GM12864 (cell line): Measurements from ENCODE around the gene CCDC92.
"Not testable (repeated sequence)": the region's sequence is repeated elsewhere in the genome, so short reads cannot be mapped to it uniquely, and the experiment has no call there.

Experiments
- DNase-seq: peaks from one replicate; pipeline ENCODE4 v3.0.0-alpha.2; 2011; ENCODE audit warnings: low read depth
- H3K4me3 ChIP-seq: 2 replicates; pipeline ENCODE4 v1.5.1; 2011; ENCODE audit warnings: mild to moderate bottlenecking, low read depth, low read length, control low read depth
- CTCF ChIP-seq: IDR thresholded peaks from 2 replicates; pipeline ENCODE4 v1.5.1; 2011; ENCODE audit warnings: low read depth, mild to moderate bottlenecking, moderate library complexity, low read length, control low read depth, inconsistent platforms; ENCODE audit errors: missing control alignments

The CCDC92 gene

GRCh38 chr12:123923038-123923437 is 49.6 kb downstream of the CCDC92 start:
- no peak overlapping the region for H3K4me3 ChIP-seq
- TF ChIP-seq CTCF, result no peak
- no peak for DNase-seq

- no peak for DNase-seq
- no peak for TF ChIP-seq CTCF
- no peak overlapping the region for H3K4me3 ChIP-seq
These were observed 52.7 kb downstream of the CCDC92 start for GRCh38 chr12:123919980-123920360.

- no peak for TF ChIP-seq CTCF
- no peak for DNase-seq
- no peak overlapping the region for H3K4me3 ChIP-seq
These were observed 55.2 kb downstream of the CCDC92 start for GRCh38 chr12:123917337-123917850.

- no peak for TF ChIP-seq CTCF
- no peak overlapping the region for H3K4me3 ChIP-seq
- no peak for DNase-seq
These were observed 55.9 kb downstream of the CCDC92 start for GRCh38 chr12:123916729-123917128.

- TF ChIP-seq CTCF, result no peak
- no peak for DNase-seq
- no peak overlapping the region for H3K4me3 ChIP-seq
These were observed 57.8 kb downstream of the CCDC92 start for GRCh38 chr12:123914726-123915333.

GRCh38 chr12:123912415-123913380 is 59.9 kb downstream of the CCDC92 start:
- DNase-seq, result no peak
- TF ChIP-seq CTCF, result no peak

GRCh38 chr12:123911672-123912409 is 60.8 kb downstream of the CCDC92 start:
- not testable (repeated sequence) for H3K4me3 ChIP-seq, DNase-seq

More at GRCh38 chr12:123912415-123913380, 59.9 kb downstream of the CCDC92 start:
- no peak overlapping the region for H3K4me3 ChIP-seq
